Measurements from ENCODE around the gene KHNYN. TPM values are rescaled to one million over a fixed set of nuclear protein-coding genes. Genes with fewer than 3 reads are reported as not detected.

KHNYN gene
- polyA plus RNA-seq, 1 experiment: 19.7 TPM

DNA sequence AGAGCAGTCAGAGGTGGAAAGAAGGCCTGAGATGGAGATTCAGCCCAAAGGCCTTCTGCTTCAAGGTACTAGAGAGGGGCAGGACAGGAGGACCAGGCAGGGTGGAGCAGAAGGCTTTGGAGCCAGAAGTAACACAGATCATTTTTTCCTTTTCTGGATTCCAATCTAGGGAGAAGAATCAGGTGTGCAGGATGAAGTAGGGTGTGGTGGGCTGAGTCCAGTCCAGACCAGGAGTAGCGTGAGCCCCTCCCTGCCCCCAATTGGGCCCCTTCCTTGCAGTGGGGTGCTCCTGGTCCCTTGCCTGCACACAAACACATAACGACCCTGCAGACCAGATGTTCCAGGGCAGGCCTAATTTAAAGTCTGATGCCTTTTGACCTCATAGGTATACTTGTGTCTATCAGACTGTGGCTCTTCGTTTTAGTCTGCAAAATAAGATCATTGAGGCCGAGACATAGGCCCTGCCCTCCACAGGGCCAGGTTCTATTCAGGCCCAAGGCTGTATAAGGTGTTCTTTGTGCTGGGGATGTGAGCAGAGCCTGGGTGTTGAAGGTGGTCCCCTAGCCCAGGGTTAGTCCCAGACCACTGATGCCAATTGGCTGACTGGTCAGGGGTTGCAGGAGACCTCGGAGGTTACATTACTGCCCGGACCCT, 32.0 kb upstream of the KHNYN start:
- no peak for DNase-seq (ENCODE audit: low read depth)
- TF ChIP-seq, protein P1, sequence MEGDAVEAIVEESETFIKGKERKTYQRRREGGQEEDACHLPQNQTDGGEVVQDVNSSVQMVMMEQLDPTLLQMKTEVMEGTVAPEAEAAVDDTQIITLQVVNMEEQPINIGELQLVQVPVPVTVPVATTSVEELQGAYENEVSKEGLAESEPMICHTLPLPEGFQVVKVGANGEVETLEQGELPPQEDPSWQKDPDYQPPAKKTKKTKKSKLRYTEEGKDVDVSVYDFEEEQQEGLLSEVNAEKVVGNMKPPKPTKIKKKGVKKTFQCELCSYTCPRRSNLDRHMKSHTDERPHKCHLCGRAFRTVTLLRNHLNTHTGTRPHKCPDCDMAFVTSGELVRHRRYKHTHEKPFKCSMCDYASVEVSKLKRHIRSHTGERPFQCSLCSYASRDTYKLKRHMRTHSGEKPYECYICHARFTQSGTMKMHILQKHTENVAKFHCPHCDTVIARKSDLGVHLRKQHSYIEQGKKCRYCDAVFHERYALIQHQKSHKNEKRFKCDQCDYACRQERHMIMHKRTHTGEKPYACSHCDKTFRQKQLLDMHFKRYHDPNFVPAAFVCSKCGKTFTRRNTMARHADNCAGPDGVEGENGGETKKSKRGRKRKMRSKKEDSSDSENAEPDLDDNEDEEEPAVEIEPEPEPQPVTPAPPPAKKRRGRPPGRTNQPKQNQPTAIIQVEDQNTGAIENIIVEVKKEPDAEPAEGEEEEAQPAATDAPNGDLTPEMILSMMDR (IDR thresholded peaks at IDR 0.05; ENCODE audit: insufficient read depth, low read depth, low read length): no peak
- Histone ChIP-seq H3K27me3 (ENCODE audit: control insufficient read depth, insufficient read depth, low read length) (no peaks in the 10 kb centered on the region), H3K4me3 (ENCODE audit: low read depth, low read length) (no peak overlapping the region), H3K36me3 (ENCODE audit: control insufficient read depth, insufficient read depth, low read length) (peaks cover 2% of the 10 kb centered on the region; the same call in 1 of the 2 replicates)
- CTCF ChIA-PET: no interaction called here
- POLR2A ChIA-PET: no interaction called here

GRCh38 chr14:24398293-24398652, 31.5 kb upstream of the KHNYN start:
- no peak for DNase-seq (ENCODE audit: low read depth)
- ChIA-PET POLR2A (interaction anchor here (0.6 to 0.7 kb wide), 3 partner anchors 10 to 156 kb away, joined by 3 to 9 read pairs (median 8); no protein-coding TSS in a partner anchor), CTCF (interaction anchor here (0.6 to 1.6 kb wide), 4 partner anchors 18 to 65 kb away, joined by 3 to 9 read pairs (median 3); partner anchors contain the start of genes CBLN3 and KHNYN)
- Histone ChIP-seq H3K27me3 (ENCODE audit: control insufficient read depth, insufficient read depth, low read length) (no peaks in the 10 kb centered on the region), H3K36me3 (ENCODE audit: control insufficient read depth, insufficient read depth, low read length) (peaks cover 2% of the 10 kb centered on the region; the same call in 1 of the 2 replicates), H3K4me3 (ENCODE audit: low read depth, low read length) (no peak overlapping the region)
- TF ChIP-seq, protein P1 (IDR thresholded peaks at IDR 0.05; ENCODE audit: insufficient read depth, low read depth, low read length): no peak

- H3K36me3 ChIP-seq (ENCODE audit: control insufficient read depth, insufficient read depth, low read length): peaks cover 2% of the 10 kb centered on the region; the same call in 1 of the 2 replicates
- TF ChIP-seq, protein P1 (IDR thresholded peaks at IDR 0.05; ENCODE audit: insufficient read depth, low read depth, low read length): no peak
- H3K4me3 ChIP-seq (ENCODE audit: low read depth, low read length): peak within 1 kb of the TSS; percentile 53
- DNase-seq (ENCODE audit: low read depth): no peak
- CTCF ChIA-PET: interaction anchor here (0.6 to 1.6 kb wide), 4 partner anchors 19 to 65 kb away, joined by 3 to 9 read pairs (median 3); partner anchors contain the start of genes CBLN3 and KHNYN
- POLR2A ChIA-PET: interaction anchor here (0.6 to 0.7 kb wide), 3 partner anchors 10 to 157 kb away, joined by 3 to 9 read pairs (median 8); no protein-coding TSS in a partner anchor
- H3K27me3 ChIP-seq (ENCODE audit: control insufficient read depth, insufficient read depth, low read length): no peaks in the 10 kb centered on the region
These were observed 30.9 kb upstream of the KHNYN start, which contains the start of gene NYNRIN for GRCh38 chr14:24398653-24399446. TSS of gene NYNRIN (plus strand) at chr14:24399003. CDS start at chr14:24399247, 244 bp downstream.

DNA sequence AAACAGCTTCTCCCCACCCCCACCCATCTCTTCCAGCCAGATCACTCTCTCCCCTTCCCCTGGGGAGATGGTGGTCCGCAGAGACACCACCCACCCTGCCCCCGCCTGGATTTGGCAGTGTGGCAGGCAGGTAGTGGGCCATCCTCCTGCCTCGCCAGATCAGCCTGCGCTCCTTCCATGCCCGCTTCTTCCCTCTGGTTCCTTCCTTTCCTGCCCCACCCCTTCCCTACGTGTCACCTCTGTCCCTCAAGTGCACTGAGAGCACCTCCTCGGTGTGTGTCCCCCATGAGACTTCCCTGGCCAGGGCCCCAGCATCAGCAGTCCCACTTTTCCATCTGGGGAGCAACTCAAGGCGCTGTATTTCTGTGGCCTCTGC, 30.3 kb upstream of the KHNYN start:
- no peak for DNase-seq (ENCODE audit: low read depth)
- POLR2A ChIA-PET: no interaction called here
- CTCF ChIA-PET: interaction anchor here (1.1 to 1.6 kb wide), 2 partner anchors 20 to 66 kb away, joined by 3 to 9 read pairs; no protein-coding TSS in a partner anchor
- TF ChIP-seq, protein P1 (IDR thresholded peaks at IDR 0.05; ENCODE audit: insufficient read depth, low read depth, low read length): no peak
- H3K36me3 ChIP-seq (ENCODE audit: control insufficient read depth, insufficient read depth, low read length): peaks cover 2% of the 10 kb centered on the region; the same call in 1 of the 2 replicates
- peak overlapping the region; percentile 53 for H3K4me3 ChIP-seq (ENCODE audit: low read depth, low read length)
- H3K27me3 ChIP-seq (ENCODE audit: control insufficient read depth, insufficient read depth, low read length): no peaks in the 10 kb centered on the region
